Gastrocnemius medialis (tissue), 4 donors: Measurements from ENCODE around the gene ALDH8A1. TPM values are rescaled to one million over a fixed set of nuclear protein-coding genes. Genes with fewer than 3 reads are reported as not detected.
A peak's percentile ranks its signal among the peaks of the same experiment; 100 is the strongest.

ENCODE experiments used
- ATAC-seq, 2 donors: fragments of 150-250 bp; one replicate each; pipeline ENCODE4 v1.9.1; 2016
- DNase-seq, 2 donors: peaks; one replicate each; pipeline ENCODE4 v3.0.0-alpha.2; 2019
- H3K27ac ChIP-seq, 4 donors: fragments of 200-600 bp; sonication (generic); 1 replicate in 1 of 4; 2 replicates in 3 of 4; pipeline ENCODE4 v1.5.1; 2016 to 2018; ENCODE audit warnings: mild to moderate bottlenecking in 2 of 4, moderate library complexity in 1 of 4
- H3K27me3 ChIP-seq, 3 donors: fragments of 200-600 bp; sonication (generic) in 2 of 3; 1 replicate in 1 of 3; 2 replicates in 2 of 3; pipeline versions ENCODE4 v1.5.1 to v1.6.0; 2016 to 2019; ENCODE audit warnings: mild to moderate bottlenecking in 1 of 3, moderate library complexity in 1 of 3
- H3K36me3 ChIP-seq, 2 donors: fragments of 200-600 bp; sonication (generic) in 1 of 2; one replicate each; pipeline ENCODE4 v1.5.1; 2017 to 2018
- H3K4me1 ChIP-seq, 2 donors: fragments of 200-600 bp; sonication (generic) in 1 of 2; one replicate each; pipeline ENCODE4 v1.5.1; 2016 to 2017; ENCODE audit warnings: mild to moderate bottlenecking in 2 of 2
- H3K4me3 ChIP-seq, 4 donors: fragments of 200-600 bp; sonication (generic) in 3 of 4; 1 replicate in 1 of 4; 2 replicates in 3 of 4; pipeline ENCODE4 v1.5.1; 2016 to 2019; ENCODE audit warnings: mild to moderate bottlenecking in 2 of 4
- H3K9me3 ChIP-seq, 3 donors: fragments of 200-600 bp; sonication (generic) in 2 of 3; 1 replicate in 1 of 3; 2 replicates in 2 of 3; pipeline ENCODE4 v1.5.1; 2016 to 2019
- POLR2A ChIP-seq, 2 donors: fragments of 450-650 bp; IDR thresholded peaks; one replicate each; pipeline ENCODE4 v1.6.1; 2017; ENCODE audit warnings: antibody characterized with exemption in 2 of 2, mild to moderate bottlenecking in 2 of 2, moderate library complexity in 2 of 2
- in situ Hi-C, 4 donors: fragments of 200-750 bp; cut with MboI; loops; one replicate each; pipeline versions ENCODE4 v1.15.0 to v1.8.0; 2017; ENCODE audit warnings: low sequenced_read_pairs in 4 of 4
- intact Hi-C: fragments of 100-400 bp; cut with DNase I; formaldehyde crosslinking; loops from one replicate; pipeline ENCODE4 v1.15.1; 2023; ENCODE audit warnings: low total_unique reads
- total RNA-seq, 4 donors: library from RNA; depleted of rRNA; stranded (reverse); fragments of >200 nt; gene quantifications; one replicate each; pipeline versions ENCODE4 v1.1.0 to v1.2.3, GENCODE V29; 2016
- TF ChIP-seq, protein P1 (sequence below), 5 experiments: fragments of 450-650 bp in 3 of 5; fragments of 200-600 bp in 2 of 5; sonication (generic) in 2 of 5; IDR thresholded peaks in 4 of 5; conservative IDR thresholded peaks in 1 of 5; 1 replicate in 4 of 5; 2 replicates in 1 of 5; pipeline ENCODE4 v1.5.1; 2016 to 2019; ENCODE audit warnings: antibody characterized with exemption in 5 of 5, mild to moderate bottlenecking in 3 of 5, moderate library complexity in 3 of 5

Gene ALDH8A1
- total RNA-seq, 4 donors from 2014 or later, result 0.55 to 2.1 (median 0.58) TPM; not detected in 1

DNA sequence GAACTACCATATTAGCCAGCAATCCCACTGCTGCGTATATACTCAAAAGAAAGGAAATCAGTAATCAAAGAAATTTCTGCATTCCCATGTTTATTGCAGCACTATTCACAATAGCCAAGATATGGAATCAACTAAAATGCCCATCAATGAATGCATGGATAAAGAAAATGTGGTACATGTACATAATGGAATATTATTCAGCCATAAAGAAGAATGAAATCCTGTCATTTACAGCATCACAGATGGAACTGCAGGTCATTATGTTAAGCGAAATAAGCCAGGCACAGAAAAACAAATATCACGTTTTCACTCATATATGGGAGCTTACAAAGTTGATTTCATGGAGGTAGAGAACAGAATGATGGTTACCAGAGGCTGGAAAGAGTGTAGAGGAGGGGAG, 65.1 kb downstream of the ALDH8A1 start:
- Histone ChIP-seq H3K9me3 (no peaks in the 10 kb centered on the region), H3K4me1 (peaks cover 0 to 3% of the 10 kb centered on the region in 2 donors), H3K27me3 (no peaks in the 10 kb centered on the region), H3K27ac (no peak overlapping the region), H3K36me3 (no peaks in the 10 kb centered on the region), H3K4me3 (no peak overlapping the region)
- in situ Hi-C loops (loop anchor here in 3 of 4 donors (5.0 to 25.0 kb wide), 3 partner anchors 712 to 727 kb away; no protein-coding TSS in a partner anchor), intact Hi-C loops (loop anchor here (5.0 kb wide), 3 partner anchors 43 to 712 kb away; no protein-coding TSS in a partner anchor)
- TF ChIP-seq, protein P1, sequence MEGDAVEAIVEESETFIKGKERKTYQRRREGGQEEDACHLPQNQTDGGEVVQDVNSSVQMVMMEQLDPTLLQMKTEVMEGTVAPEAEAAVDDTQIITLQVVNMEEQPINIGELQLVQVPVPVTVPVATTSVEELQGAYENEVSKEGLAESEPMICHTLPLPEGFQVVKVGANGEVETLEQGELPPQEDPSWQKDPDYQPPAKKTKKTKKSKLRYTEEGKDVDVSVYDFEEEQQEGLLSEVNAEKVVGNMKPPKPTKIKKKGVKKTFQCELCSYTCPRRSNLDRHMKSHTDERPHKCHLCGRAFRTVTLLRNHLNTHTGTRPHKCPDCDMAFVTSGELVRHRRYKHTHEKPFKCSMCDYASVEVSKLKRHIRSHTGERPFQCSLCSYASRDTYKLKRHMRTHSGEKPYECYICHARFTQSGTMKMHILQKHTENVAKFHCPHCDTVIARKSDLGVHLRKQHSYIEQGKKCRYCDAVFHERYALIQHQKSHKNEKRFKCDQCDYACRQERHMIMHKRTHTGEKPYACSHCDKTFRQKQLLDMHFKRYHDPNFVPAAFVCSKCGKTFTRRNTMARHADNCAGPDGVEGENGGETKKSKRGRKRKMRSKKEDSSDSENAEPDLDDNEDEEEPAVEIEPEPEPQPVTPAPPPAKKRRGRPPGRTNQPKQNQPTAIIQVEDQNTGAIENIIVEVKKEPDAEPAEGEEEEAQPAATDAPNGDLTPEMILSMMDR (IDR thresholded peaks at IDR 0.05 in 4 of 5, conservative IDR thresholded peaks at IDR 0.05 in 1 of 5), result no peak
- TF ChIP-seq POLR2A (IDR thresholded peaks at IDR 0.05), result no peak
- ATAC-seq (no peak), DNase-seq (no peak)

GRCh38 chr6:134883314-134883713, 66.6 kb downstream of the ALDH8A1 start:
- Histone ChIP-seq H3K4me1 (peaks cover 0 to 3% of the 10 kb centered on the region in 2 donors), H3K9me3 (no peaks in the 10 kb centered on the region), H3K27me3 (no peaks in the 10 kb centered on the region), H3K27ac (no peak overlapping the region), H3K4me3 (no peak overlapping the region), H3K36me3 (no peaks in the 10 kb centered on the region)
- DNase-seq, result no peak
- ATAC-seq, result no peak
- in situ Hi-C loops (loop anchor here in 3 of 4 donors (5.0 to 25.0 kb wide), 3 partner anchors 711 to 726 kb away; no protein-coding TSS in a partner anchor), intact Hi-C loops (loop anchor here (2.0 to 5.0 kb wide), 4 partner anchors 57 to 711 kb away; no protein-coding TSS in a partner anchor)
- TF ChIP-seq, protein P1 (IDR thresholded peaks at IDR 0.05 in 4 of 5, conservative IDR thresholded peaks at IDR 0.05 in 1 of 5), result no peak
- no peak for TF ChIP-seq POLR2A (IDR thresholded peaks at IDR 0.05)

DNA sequence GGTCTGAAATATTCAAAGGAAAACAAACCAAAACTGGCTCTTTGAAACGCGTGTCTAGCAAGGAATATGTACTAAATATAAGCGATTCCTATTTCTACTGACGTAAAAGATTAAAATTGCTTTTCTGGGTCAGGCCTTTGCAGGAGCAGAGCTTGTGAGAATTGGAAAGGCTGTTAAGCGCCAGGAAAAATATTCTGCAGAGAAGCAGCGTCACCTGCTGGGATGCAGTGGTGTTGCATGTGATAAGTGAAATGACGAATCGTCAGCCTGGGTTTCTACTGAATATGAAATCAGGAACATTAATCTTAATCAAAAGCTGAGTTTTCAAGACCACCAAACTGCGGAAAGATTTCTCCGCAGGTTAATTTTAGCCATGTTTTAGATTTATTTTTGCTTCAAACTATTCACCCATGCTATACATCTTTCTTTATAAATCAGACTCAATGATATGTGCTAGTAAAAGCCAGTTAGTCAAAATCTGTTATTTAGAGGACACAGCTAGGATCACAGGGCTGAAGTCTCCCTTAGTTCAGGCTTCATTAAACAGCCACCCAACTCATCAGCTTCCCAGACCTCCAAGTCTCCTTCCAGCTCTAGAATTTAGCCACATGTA, 67.4 kb downstream of the ALDH8A1 start:
- no peak overlapping the region for H3K4me3 ChIP-seq
- H3K36me3 ChIP-seq, result no peaks in the 10 kb centered on the region
- TF ChIP-seq, protein P1 (IDR thresholded peaks at IDR 0.05 in 4 of 5, conservative IDR thresholded peaks at IDR 0.05 in 1 of 5), result peak; percentile 75 to 95 (median 92)
- TF ChIP-seq POLR2A (IDR thresholded peaks at IDR 0.05), result no peak
- peak; percentile 80 to 90 for ATAC-seq
- intact Hi-C loops, result loop anchor here (1.0 to 5.0 kb wide), 6 partner anchors 56 to 759 kb away; no protein-coding TSS in a partner anchor
- no peak overlapping the region for H3K27ac ChIP-seq
- H3K4me1 ChIP-seq, result peaks cover 0 to 3% of the 10 kb centered on the region in 2 donors
- no peaks in the 10 kb centered on the region for H3K27me3 ChIP-seq
- peak; percentile 31 to 67 for DNase-seq
- no peaks in the 10 kb centered on the region for H3K9me3 ChIP-seq
- in situ Hi-C loops, result loop anchor here in 3 of 4 donors (5.0 to 25.0 kb wide), 3 partner anchors 710 to 725 kb away; no protein-coding TSS in a partner anchor

GRCh38 chr6:134880487-134881190, 69.3 kb downstream of the ALDH8A1 start:
- intact Hi-C loops (loop anchor here (5.0 kb wide), 2 partner anchors 238 to 708 kb away; no protein-coding TSS in a partner anchor), in situ Hi-C loops (loop anchor here in 3 of 4 donors (5.0 to 25.0 kb wide), 3 partner anchors 708 to 723 kb away; no protein-coding TSS in a partner anchor)
- H3K36me3 ChIP-seq, result no peaks in the 10 kb centered on the region
- DNase-seq (no peak), ATAC-seq (no peak)
- peaks cover 0 to 3% of the 10 kb centered on the region in 2 donors for H3K4me1 ChIP-seq
- H3K27ac ChIP-seq, result no peak overlapping the region
- no peaks in the 10 kb centered on the region for H3K9me3 ChIP-seq
- H3K27me3 ChIP-seq, result no peaks in the 10 kb centered on the region
- H3K4me3 ChIP-seq, result no peak overlapping the region
- no peak for TF ChIP-seq POLR2A (IDR thresholded peaks at IDR 0.05)
- TF ChIP-seq, protein P1 (IDR thresholded peaks at IDR 0.05 in 4 of 5, conservative IDR thresholded peaks at IDR 0.05 in 1 of 5), result no peak
